Naive thymus-derived CD4-positive, alpha-beta T cell (primary cell): ENCODE measurements around the gene PPM1H. TPM values are rescaled to one million over a fixed set of nuclear protein-coding genes. Genes with fewer than 3 reads are reported as not detected.
"Not testable (repeated sequence)": the region's sequence is repeated elsewhere in the genome, so short reads cannot be mapped to it uniquely, and the experiment has no call there.

Source experiments
- ATAC-seq: fragments of 150-1000 bp; cut with Tn5 transposase; 2 replicates; pipeline ENCODE4 v1.10.0; 2021; ENCODE audit warnings: mild to moderate bottlenecking, moderate library complexity
- CTCF ChIA-PET: fragments of 350-600 bp; sonication (Branson Sonifier 250); formaldehyde crosslinking; loops from one replicate; lab custom pipeline; 2021; ENCODE audit warnings: antibody characterized with exemption; lab: Charles Lee
- POLR2A ChIA-PET: fragments of 350-600 bp; sonication (Branson Sonifier 250); formaldehyde crosslinking; loops from one replicate; lab custom pipeline; 2021; ENCODE audit warnings: antibody characterized with exemption, inconsistent platforms; lab: Charles Lee
- DNase-seq, 9 donors: peaks; one replicate each; pipeline versions ENCODE4 v3.0.0 to v3.0.0-alpha.2; 2020 to 2022; ENCODE audit warnings: mixed read lengths in 1 of 9
- H3K27ac ChIP-seq: one replicate; pipeline ENCODE4 v1.7.0; 2013; ENCODE audit warnings: mild to moderate bottlenecking, low read depth, low read length, moderate library complexity
- H3K27me3 ChIP-seq, 2 donors: one replicate each; pipeline ENCODE4 v1.7.0; 2013; ENCODE audit warnings: low read length in 2 of 2, mild to moderate bottlenecking in 2 of 2, moderate library complexity in 2 of 2; ENCODE audit not compliant: control insufficient read depth in 2 of 2, insufficient read depth in 2 of 2
- H3K36me3 ChIP-seq, 3 experiments: 1 replicate in 2 of 3; 2 replicates in 1 of 3; pipeline ENCODE4 v1.7.0; 2013; ENCODE audit warnings: low read length in 3 of 3, mild to moderate bottlenecking in 3 of 3, moderate library complexity in 1 of 3; ENCODE audit not compliant: insufficient read depth in 3 of 3, control insufficient read depth in 2 of 3
- H3K4me1 ChIP-seq, 2 donors: one replicate each; pipeline ENCODE4 v1.7.0; 2013; ENCODE audit warnings: low read length in 2 of 2, mild to moderate bottlenecking in 2 of 2, moderate library complexity in 1 of 2; ENCODE audit not compliant: control insufficient read depth in 2 of 2, insufficient read depth in 2 of 2
- H3K4me3 ChIP-seq: 2 replicates; pipeline ENCODE4 v1.7.0; 2013; ENCODE audit warnings: mild to moderate bottlenecking, low read length
- H3K9me3 ChIP-seq, 3 experiments: 1 replicate in 2 of 3; 2 replicates in 1 of 3; pipeline ENCODE4 v1.7.0; 2013; ENCODE audit warnings: low read length in 3 of 3; ENCODE audit not compliant: control insufficient read depth in 2 of 3
- H3K27ac Mint-ChIP-seq, 9 donors: one replicate each; pipeline ENCODE4 v1.8.0; 2020 to 2022; ENCODE audit warnings: mixed read lengths in 9 of 9, mild to moderate bottlenecking in 8 of 9, moderate library complexity in 5 of 9, inconsistent platforms in 2 of 9
- H3K27me3 Mint-ChIP-seq, 5 donors: one replicate each; pipeline ENCODE4 v1.8.0; 2021 to 2022; ENCODE audit warnings: mixed read lengths in 5 of 5, mild to moderate bottlenecking in 1 of 5
- H3K36me3 Mint-ChIP-seq, 5 donors: one replicate each; pipeline ENCODE4 v1.8.0; 2020 to 2022; ENCODE audit warnings: mixed read lengths in 5 of 5, mild to moderate bottlenecking in 3 of 5, inconsistent platforms in 1 of 5
- H3K4me1 Mint-ChIP-seq, 7 donors: one replicate each; pipeline ENCODE4 v1.8.0; 2020 to 2022; ENCODE audit warnings: mixed read lengths in 7 of 7, mild to moderate bottlenecking in 3 of 7, inconsistent platforms in 1 of 7
- H3K4me3 Mint-ChIP-seq, 10 donors: one replicate each; pipeline ENCODE4 v1.8.0; 2020 to 2022; ENCODE audit warnings: mild to moderate bottlenecking in 10 of 10, mixed read lengths in 10 of 10, moderate library complexity in 6 of 10, inconsistent platforms in 2 of 10
- H3K9me3 Mint-ChIP-seq, 11 donors: one replicate each; pipeline ENCODE4 v1.8.0; 2020 to 2022; ENCODE audit warnings: mixed read lengths in 11 of 11, mild to moderate bottlenecking in 4 of 11, inconsistent platforms in 1 of 11, moderate library complexity in 1 of 11
- intact Hi-C, 2 donors: fragments of 100-400 bp; cut with micrococcal nuclease; formaldehyde crosslinking; loops; one replicate each; pipeline ENCODE4 v1.15.1; 2023
- polyA plus RNA-seq, 2 donors: library from polyadenylated mRNA; unstranded; fragments of 300-500 nt; fragmentation: Illumina TruSeq; gene quantifications; one replicate each; pipeline ENCODE4 v1.2.3, GENCODE V29; 2021
- total RNA-seq, 6 experiments: library from RNA in 5 of 6; stranded (reverse) in 5 of 6; gene quantifications; 1 replicate in 5 of 6; 2 replicates in 1 of 6; pipeline ENCODE4 v1.2.3 and lab custom pipeline; 2021 to 2026

The PPM1H gene
- total and polyA plus RNA-seq, 7 experiments from 2014 or later = 0.08 to 2.1 (median 0.34) TPM; not detected in 4

GRCh38 chr12:62891805-62892549 is 43.0 kb downstream of the PPM1H start:
- Mint-ChIP-seq H3K36me3 (no peaks in the 10 kb centered on the region), H3K4me3 (no peak overlapping the region), H3K4me1 (peaks cover 0 to 8% (median under 1%) of the 10 kb centered on the region in 7 donors), H3K27me3 (peaks cover 0 to 12% (median 5%) of the 10 kb centered on the region in 5 donors), H3K27ac (no peak overlapping the region), H3K9me3 (peaks cover 0 to 6% (median 0%) of the 10 kb centered on the region in 11 donors)
- ATAC-seq (no peak), DNase-seq (no peak)
- intact Hi-C loops = no loop called here
- Histone ChIP-seq H3K4me3 (no peak overlapping the region), H3K27me3 (no peaks in the 10 kb centered on the region), H3K9me3 (no peaks in the 10 kb centered on the region), H3K36me3 (no peaks in the 10 kb centered on the region), H3K4me1 (no peaks in the 10 kb centered on the region), H3K27ac (no peak overlapping the region)
- CTCF ChIA-PET = no interaction called here
- POLR2A ChIA-PET = no interaction called here

- DNase-seq (no peak), ATAC-seq (no peak)
- peaks cover 0 to 6% (median 5%) of the 10 kb centered on the region in 5 donors for H3K27me3 Mint-ChIP-seq
- peaks cover 0 to 8% (median 4%) of the 10 kb centered on the region in 7 donors for H3K4me1 Mint-ChIP-seq
- Histone ChIP-seq H3K4me1 (no peaks in the 10 kb centered on the region), H3K9me3 (no peaks in the 10 kb centered on the region), H3K27ac (no peak overlapping the region), H3K4me3 (no peak overlapping the region), H3K27me3 (no peaks in the 10 kb centered on the region), H3K36me3 (no peaks in the 10 kb centered on the region)
- ChIA-PET POLR2A (no interaction called here), CTCF (no interaction called here)
- H3K27ac Mint-ChIP-seq = no peak overlapping the region
- H3K4me3 Mint-ChIP-seq = no peak overlapping the region
- no peaks in the 10 kb centered on the region for H3K9me3 Mint-ChIP-seq
- intact Hi-C loops = no loop called here
- no peaks in the 10 kb centered on the region for H3K36me3 Mint-ChIP-seq
Measured at GRCh38 chr12:62888454-62889110, 46.4 kb downstream of the PPM1H start.

- Histone ChIP-seq H3K27me3 (no peaks in the 10 kb centered on the region), H3K36me3 (no peaks in the 10 kb centered on the region), H3K27ac (no peak overlapping the region), H3K9me3 (no peaks in the 10 kb centered on the region), H3K4me3 (no peak overlapping the region), H3K4me1 (no peaks in the 10 kb centered on the region)
- intact Hi-C loops = no loop called here
- H3K27ac Mint-ChIP-seq = no peak overlapping the region
- H3K36me3 Mint-ChIP-seq = no peaks in the 10 kb centered on the region
- CTCF ChIA-PET = no interaction called here
- POLR2A ChIA-PET = no interaction called here
- H3K4me3 Mint-ChIP-seq = no peak overlapping the region
- no peaks in the 10 kb centered on the region for H3K9me3 Mint-ChIP-seq
- DNase-seq = no peak
- peaks cover 0 to 7% (median 6%) of the 10 kb centered on the region in 5 donors for H3K27me3 Mint-ChIP-seq
- peaks cover 0 to 4% (median 0%) of the 10 kb centered on the region in 7 donors for H3K4me1 Mint-ChIP-seq
- ATAC-seq = peak; percentile 47
Measured at GRCh38 chr12:62886796-62887195, 48.2 kb downstream of the PPM1H start.

- no peaks in the 10 kb centered on the region for H3K36me3 Mint-ChIP-seq
Measured at GRCh38 chr12:62885242-62885641, 49.7 kb downstream of the PPM1H start.

GRCh38 chr12:62884832-62885231 is 50.1 kb downstream of the PPM1H start:
- H3K9me3 ChIP-seq, POLR2A ChIA-PET, H3K27ac ChIP-seq, ATAC-seq, CTCF ChIA-PET, H3K27me3 ChIP-seq, H3K4me3 ChIP-seq, H3K27ac Mint-ChIP-seq, H3K36me3 ChIP-seq, DNase-seq, H3K4me1 ChIP-seq, H3K36me3 Mint-ChIP-seq, H3K4me3 Mint-ChIP-seq, H3K4me1 Mint-ChIP-seq, H3K9me3 Mint-ChIP-seq, intact Hi-C loops: not testable (repeated sequence)
- H3K27me3 Mint-ChIP-seq = peaks cover 0 to 18% (median 10%) of the 10 kb centered on the region in 5 donors

More at GRCh38 chr12:62885242-62885641, 49.7 kb downstream of the PPM1H start:
- Mint-ChIP-seq H3K9me3 (peaks cover 0 to 3% (median 0%) of the 10 kb centered on the region in 11 donors), H3K4me1 (peaks cover 0 to 6% (median 0%) of the 10 kb centered on the region in 7 donors), H3K27ac (no peak overlapping the region), H3K27me3 (peaks cover 0 to 18% (median 10%) of the 10 kb centered on the region in 5 donors), H3K4me3 (no peak overlapping the region)
- Histone ChIP-seq H3K4me1 (no peaks in the 10 kb centered on the region), H3K4me3 (no peak overlapping the region), H3K36me3 (no peaks in the 10 kb centered on the region), H3K9me3 (no peaks in the 10 kb centered on the region), H3K27ac (no peak overlapping the region), H3K27me3 (no peaks in the 10 kb centered on the region)
- ChIA-PET POLR2A (no interaction called here), CTCF (no interaction called here)
- DNase-seq (no peak), ATAC-seq (no peak)
- intact Hi-C loops = no loop called here

GRCh38 chr12:62882696-62883095 is 52.3 kb downstream of the PPM1H start:
- H3K4me3 Mint-ChIP-seq = no peak overlapping the region
- ChIA-PET POLR2A (no interaction called here), CTCF (no interaction called here)
- no peak overlapping the region for H3K4me3 ChIP-seq
- peaks cover 0 to 3% (median 0%) of the 10 kb centered on the region in 11 donors for H3K9me3 Mint-ChIP-seq
- peaks cover 0 to 6% (median 0%) of the 10 kb centered on the region in 7 donors for H3K4me1 Mint-ChIP-seq
- H3K27ac ChIP-seq = no peak overlapping the region
- no peak overlapping the region for H3K27ac Mint-ChIP-seq
- H3K9me3 ChIP-seq = no peaks in the 10 kb centered on the region
- H3K27me3 ChIP-seq = no peaks in the 10 kb centered on the region
- peaks cover 0 to 17% (median 8%) of the 10 kb centered on the region in 5 donors for H3K27me3 Mint-ChIP-seq
- DNase-seq (no peak), ATAC-seq (no peak)
- H3K36me3 ChIP-seq = no peaks in the 10 kb centered on the region
- H3K4me1 ChIP-seq = no peaks in the 10 kb centered on the region
- H3K36me3 Mint-ChIP-seq = no peaks in the 10 kb centered on the region
- intact Hi-C loops = no loop called here
